Measurements from ENCODE around the gene DGKH.

DNA sequence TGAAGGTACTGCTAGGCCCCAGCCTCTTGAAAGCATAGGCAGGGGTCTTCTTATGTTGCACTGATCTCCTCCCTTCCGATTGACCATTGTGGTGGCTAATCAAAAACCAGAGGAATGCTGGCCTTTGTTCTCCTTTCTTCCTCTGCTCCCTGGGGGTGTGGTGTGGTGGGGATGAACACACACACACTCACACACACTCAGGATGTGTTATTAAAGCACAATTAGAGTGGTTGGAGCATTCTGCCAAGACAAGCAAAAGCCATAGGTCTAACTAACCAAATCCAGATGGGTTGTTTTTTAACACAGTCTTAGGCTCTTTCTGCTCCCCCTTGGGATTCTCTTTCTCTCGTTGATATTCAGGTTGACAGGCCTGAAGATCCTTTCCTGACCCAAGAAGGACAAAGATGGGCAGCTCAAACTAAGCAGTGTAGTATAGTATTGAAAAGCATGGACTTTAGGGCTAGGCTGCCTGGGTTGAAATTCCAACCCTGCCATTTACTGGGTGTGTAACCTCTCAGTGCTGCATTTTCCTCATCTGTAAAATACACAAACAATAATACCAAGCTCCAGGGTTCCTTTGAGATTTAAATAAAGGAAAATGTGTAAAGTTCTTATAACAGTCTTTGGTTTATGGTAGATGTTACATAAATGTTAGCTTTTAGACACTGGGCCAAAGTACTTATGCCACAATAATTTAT, 25.5 kb upstream of the DGKH start:
- TF ChIP-seq, protein P1, sequence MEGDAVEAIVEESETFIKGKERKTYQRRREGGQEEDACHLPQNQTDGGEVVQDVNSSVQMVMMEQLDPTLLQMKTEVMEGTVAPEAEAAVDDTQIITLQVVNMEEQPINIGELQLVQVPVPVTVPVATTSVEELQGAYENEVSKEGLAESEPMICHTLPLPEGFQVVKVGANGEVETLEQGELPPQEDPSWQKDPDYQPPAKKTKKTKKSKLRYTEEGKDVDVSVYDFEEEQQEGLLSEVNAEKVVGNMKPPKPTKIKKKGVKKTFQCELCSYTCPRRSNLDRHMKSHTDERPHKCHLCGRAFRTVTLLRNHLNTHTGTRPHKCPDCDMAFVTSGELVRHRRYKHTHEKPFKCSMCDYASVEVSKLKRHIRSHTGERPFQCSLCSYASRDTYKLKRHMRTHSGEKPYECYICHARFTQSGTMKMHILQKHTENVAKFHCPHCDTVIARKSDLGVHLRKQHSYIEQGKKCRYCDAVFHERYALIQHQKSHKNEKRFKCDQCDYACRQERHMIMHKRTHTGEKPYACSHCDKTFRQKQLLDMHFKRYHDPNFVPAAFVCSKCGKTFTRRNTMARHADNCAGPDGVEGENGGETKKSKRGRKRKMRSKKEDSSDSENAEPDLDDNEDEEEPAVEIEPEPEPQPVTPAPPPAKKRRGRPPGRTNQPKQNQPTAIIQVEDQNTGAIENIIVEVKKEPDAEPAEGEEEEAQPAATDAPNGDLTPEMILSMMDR (conservative IDR thresholded peaks at IDR 0.05): no peak
- no peak for TF ChIP-seq EZH2 (IDR thresholded peaks at IDR 0.05; ENCODE audit: low read depth)

Measured in PC-9 (cell line).